K562 (cell line): ENCODE data around the gene ADAR.

Experiments
- CGGBP1 ChIP-seq: fragments of 250-450 bp; sonication (Bioruptor Pico); IDR thresholded peaks from 2 replicates; pipeline ENCODE4 v1.9.0; 2021; ENCODE audit warnings: mild to moderate bottlenecking
- CREB1 ChIP-seq, 2 experiments: sonication (generic) in 1 of 2; formaldehyde crosslinking in 1 of 2; IDR thresholded peaks; 2 replicates each; pipeline versions ENCODE4 v1.6.1 to v1.8.0; 2012 to 2022; ENCODE audit warnings: inconsistent platforms in 1 of 2, mild to moderate bottlenecking in 1 of 2, missing genetic modification reagents in 1 of 2, moderate library complexity in 1 of 2
- CTCF ChIP-seq, 3 experiments: IDR thresholded peaks in 2 of 3; conservative IDR thresholded peaks in 1 of 3; 2 replicates each; pipeline ENCODE4 v1.5.1; 2011 to 2012; ENCODE audit warnings: low read length in 3 of 3, mild to moderate bottlenecking in 3 of 3, control low read depth in 2 of 3, improper control_type of control experiment in 1 of 3, inconsistent platforms in 1 of 3, low read depth in 1 of 3, mixed read lengths in 1 of 3, moderate library complexity in 1 of 3; ENCODE audit not compliant: insufficient read depth in 2 of 3
- FOXK2 ChIP-seq, 2 experiments: fragments of 450-650 bp; IDR thresholded peaks in 1 of 2; conservative IDR thresholded peaks in 1 of 2; 2 replicates each; pipeline ENCODE4 v1.6.1; 2016; ENCODE audit warnings: low read depth in 2 of 2, mild to moderate bottlenecking in 1 of 2
- PKNOX1 ChIP-seq: fragments of 450-650 bp; IDR thresholded peaks from 2 replicates; pipeline ENCODE4 v1.6.1; 2016
- POLR2AphosphoS5 ChIP-seq: IDR thresholded peaks from 2 replicates; pipeline ENCODE4 v1.6.1; 2011; ENCODE audit warnings: mild to moderate bottlenecking, low read depth, low read length, moderate library complexity; ENCODE audit not compliant: control insufficient read depth, insufficient read depth
- PREB ChIP-seq: sonication (generic); formaldehyde crosslinking; IDR thresholded peaks from 2 replicates; pipeline ENCODE4 v1.8.1; 2023; ENCODE audit warnings: mild to moderate bottlenecking, missing genetic modification reagents
- RAD21 ChIP-seq, 2 experiments: fragments of 250-450 bp in 1 of 2; fragments of 450-650 bp in 1 of 2; sonication (Bioruptor Pico) in 1 of 2; formaldehyde crosslinking in 1 of 2; IDR thresholded peaks in 1 of 2; conservative IDR thresholded peaks in 1 of 2; 2 replicates each; pipeline versions ENCODE4 v1.4.0 to v1.8.0; 2020 to 2022; ENCODE audit warnings: mild to moderate bottlenecking in 2 of 2, moderate library complexity in 1 of 2
- U2AF1 ChIP-seq: fragments of 200-400 bp; formaldehyde crosslinking; optimal IDR thresholded peaks from 2 replicates; pipeline ENCODE3; 2017; ENCODE audit warnings: mild to moderate bottlenecking, low read depth, low read length, moderate library complexity
- XRCC5 ChIP-seq: fragments of 200-400 bp; formaldehyde crosslinking; IDR thresholded peaks from 2 replicates; pipeline ENCODE4 v1.6.1; 2017; ENCODE audit warnings: low read depth, mild to moderate bottlenecking, low read length
- ZBTB17 ChIP-seq: fragments of 450-650 bp; formaldehyde crosslinking; IDR thresholded peaks from 2 replicates; pipeline ENCODE4 v1.4.0; 2020; ENCODE audit warnings: mild to moderate bottlenecking
- ZKSCAN1 ChIP-seq: fragments of 150-350 bp; IDR thresholded peaks from 2 replicates; pipeline ENCODE4 v1.6.1; 2016; ENCODE audit warnings: low read depth, low read length
- ZNF449 ChIP-seq: fragments of 250-450 bp; sonication (Bioruptor Pico); IDR thresholded peaks from 2 replicates; pipeline ENCODE4 v1.8.0; 2022; ENCODE audit warnings: moderate library complexity, mild to moderate bottlenecking, inconsistent platforms

GRCh38 chr1:154591206-154591605, 16.8 kb downstream of the ADAR start:
- TF ChIP-seq ZBTB17 (CRISPR knock-in tag) (no peak), CREB1 (IDR thresholded peaks at IDR 0.05) (no peak), CREB1 (CRISPR knock-in tag; IDR thresholded peaks at IDR 0.05) (no peak), ZNF449 (no peak), CTCF (IDR thresholded peaks at IDR 0.05 in 2 of 3, conservative IDR thresholded peaks at IDR 0.05 in 1 of 3; ENCODE audit: insufficient read depth in 2 of 3, low read depth in 1 of 3, low read length in 3 of 3) (no peak), RAD21 (CRISPR knock-in tag; conservative IDR thresholded peaks at IDR 0.05 in 1 of 2, IDR thresholded peaks at IDR 0.05 in 1 of 2) (no peak), PKNOX1 (no peak), XRCC5 (no peak), U2AF1 (no peak), FOXK2 (conservative IDR thresholded peaks at IDR 0.05 in 1 of 2, IDR thresholded peaks at IDR 0.05 in 1 of 2; ENCODE audit: low read depth in 2 of 2) (no peak), POLR2AphosphoS5 (no peak), ZKSCAN1 (no peak), CGGBP1 (CRISPR knock-in tag) (no peak), PREB (no peak)
